Stimulated activated CD8-positive, alpha-beta memory T cell treated with anti-CD3 and anti-CD28 coated beads, Interleukin-7, amount 100 ng/mL, for 4 hours (primary cell): Measurements from ENCODE around the gene CLIC1.

Experiments used
- DNase-seq, 2 donors: peaks; one replicate each; pipeline ENCODE4 v3.0.0-alpha.2; 2020; ENCODE audit warnings: low read depth in 2 of 2

The CLIC1 gene

DNA sequence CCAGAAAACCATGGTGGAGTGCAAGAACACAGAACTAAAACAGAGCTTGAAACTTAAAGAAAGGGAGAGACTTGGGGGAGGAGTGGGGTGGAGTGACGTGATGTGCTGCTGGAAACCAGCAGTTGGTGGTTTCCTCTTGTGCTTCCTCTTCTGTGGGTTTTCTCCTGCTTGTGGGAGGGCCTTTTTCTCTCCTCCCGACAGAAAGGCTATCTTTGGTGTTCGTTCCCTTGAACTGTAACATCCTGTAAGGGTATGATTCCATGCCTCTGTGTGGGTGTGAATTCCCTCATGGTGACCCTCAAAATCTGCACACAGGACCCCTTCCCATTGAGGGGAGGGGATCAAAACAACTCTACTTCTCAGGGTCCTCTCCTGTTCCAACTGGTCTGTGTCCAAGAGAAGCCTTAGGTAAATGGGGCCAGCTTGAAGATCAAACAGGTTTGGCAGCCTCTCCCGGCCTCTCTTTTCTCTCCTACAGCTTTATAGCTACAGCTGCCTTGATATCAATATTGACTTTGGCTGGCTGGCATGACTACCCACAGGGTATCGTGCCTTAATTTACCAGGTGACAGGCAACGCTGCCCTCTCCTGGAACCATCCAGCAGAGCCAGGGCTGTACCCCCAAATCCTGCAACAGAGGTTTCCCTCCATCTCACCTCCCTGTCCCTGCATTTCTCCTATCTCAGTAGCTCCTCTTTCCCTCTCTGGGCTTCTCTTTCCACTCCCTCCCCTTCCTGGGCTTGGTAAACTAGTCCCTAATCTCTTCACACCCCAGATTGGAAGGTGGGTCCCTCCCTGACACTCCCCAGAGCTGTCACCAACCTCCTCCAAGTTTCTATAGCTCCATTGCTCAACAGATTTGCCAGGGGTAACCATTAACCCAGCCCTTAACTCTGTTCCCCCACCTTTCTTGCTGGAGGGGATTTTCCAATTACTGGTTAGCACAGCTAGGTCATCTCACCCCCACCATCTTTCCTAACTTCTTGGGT, 2.0 kb upstream of the CLIC1 start:
- peak; percentile 55 to 63 for DNase-seq

DNA sequence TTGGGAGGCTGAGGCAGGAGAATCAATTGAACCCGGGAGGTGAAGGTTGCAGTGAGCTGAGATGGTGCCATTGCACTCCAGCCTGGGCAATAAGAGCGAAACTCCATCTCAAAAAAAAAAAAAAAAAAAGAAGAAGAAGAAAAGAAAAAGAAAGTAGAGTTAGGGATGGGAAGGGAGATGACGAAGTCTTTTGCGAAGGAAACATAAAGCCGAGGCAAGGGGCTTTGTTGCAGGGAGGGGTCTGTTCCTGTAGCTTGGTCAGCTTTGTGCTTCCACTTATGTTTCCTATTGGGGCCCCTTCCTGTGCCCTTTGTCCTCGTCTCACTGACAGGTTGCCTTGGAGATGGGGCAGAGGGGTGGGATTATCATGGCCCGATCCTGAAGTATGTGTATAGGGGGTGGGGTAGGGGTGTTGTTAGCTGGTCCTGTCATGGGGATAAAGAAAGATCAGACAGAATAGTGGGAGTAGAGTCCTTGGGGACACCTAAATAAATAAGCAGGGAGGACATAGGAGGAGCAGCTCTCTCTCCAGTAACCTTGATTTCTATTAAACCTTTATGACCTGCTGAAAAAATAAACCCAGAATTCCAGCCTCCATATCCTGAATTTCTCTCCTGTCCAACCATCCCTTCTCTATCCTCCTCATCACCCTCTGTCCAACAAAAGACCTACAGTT, 1.1 kb upstream of the CLIC1 start:
- no peak for DNase-seq

DNA sequence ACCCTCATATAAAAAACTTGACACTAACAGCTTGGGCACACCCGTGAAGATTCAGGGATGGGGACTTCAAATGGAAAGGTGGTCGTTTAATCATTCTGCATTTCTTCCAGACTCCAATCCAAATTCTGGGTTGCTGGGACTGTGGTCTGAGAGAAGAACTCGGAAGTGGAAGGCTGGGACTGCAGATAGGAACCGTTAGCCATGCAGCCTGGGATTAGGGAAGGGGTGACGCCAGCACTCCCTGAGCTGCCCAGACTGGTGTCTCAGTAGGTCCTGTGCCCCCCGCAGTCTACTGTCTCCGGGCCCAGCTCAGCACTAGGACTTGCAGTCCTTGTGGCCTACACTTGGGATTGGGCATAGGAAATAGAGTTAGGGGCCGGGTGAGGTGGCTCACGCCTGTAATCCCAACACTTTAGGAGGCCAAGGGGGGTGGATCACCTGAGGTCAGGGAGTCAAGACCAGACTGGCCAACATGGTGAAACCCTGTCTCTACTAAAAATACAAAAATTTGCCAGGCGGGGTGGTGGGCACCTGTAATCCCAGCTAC, 511 bp upstream of the CLIC1 start:
- no peak for DNase-seq

DNA sequence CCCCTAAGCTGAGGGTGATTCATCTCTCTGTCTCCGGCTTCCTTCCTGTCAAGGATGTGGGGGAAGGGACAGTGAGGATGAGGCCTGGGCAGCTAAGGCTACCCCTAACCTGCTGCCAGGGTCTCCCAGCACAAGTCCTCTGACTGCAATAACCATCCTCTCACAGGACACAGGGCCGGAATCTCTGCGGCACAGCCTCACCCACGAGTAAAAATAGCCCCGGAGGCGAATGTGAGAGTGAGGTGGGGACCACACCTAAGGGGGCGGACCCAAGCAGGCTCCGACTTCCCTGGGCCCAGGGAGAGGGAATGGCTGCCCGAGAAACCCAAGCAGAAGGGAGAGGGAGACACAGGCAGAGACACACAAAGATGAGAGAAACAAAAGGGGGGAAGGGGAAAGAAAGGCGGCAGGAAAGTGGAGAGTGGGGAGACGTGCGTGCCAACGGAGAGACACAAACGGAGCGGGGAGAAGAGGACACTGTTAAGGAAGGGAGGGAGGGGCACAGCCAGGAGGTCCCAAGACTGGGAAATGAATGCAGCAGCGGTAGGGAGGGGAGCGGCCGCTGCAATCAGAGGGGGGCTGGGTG, 1.4 kb downstream of the CLIC1 start:
- peak; percentile 45 to 51 for DNase-seq

DNA sequence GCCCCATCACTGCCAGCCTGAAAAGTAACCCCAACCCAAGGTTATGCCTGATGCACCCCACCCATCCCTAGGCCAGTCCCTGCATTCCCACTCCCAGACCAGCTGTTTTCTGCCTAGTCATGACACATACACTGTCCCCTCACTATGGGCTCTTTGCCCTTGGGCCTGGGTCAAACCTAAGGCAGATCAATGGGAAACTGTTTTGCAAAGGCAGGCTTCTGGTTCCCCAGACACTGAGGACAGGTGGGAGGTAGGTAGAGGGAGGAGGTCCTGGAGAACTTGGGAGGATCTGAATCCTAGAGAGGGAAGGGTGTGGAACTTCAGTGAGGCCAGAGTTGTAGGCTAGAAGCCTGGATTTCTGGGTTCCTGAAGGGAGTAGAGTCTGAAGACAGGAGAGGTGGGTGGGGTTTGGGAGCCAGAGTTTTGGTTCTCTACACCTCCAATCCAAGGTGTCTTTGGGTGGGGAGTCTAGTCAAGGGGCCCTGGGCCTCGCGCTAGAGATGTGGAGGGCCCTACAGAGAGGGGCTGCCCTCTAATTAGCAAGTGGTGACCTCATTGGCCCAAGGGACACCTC, 2.0 kb downstream of the CLIC1 start:
- no peak for DNase-seq

DNA sequence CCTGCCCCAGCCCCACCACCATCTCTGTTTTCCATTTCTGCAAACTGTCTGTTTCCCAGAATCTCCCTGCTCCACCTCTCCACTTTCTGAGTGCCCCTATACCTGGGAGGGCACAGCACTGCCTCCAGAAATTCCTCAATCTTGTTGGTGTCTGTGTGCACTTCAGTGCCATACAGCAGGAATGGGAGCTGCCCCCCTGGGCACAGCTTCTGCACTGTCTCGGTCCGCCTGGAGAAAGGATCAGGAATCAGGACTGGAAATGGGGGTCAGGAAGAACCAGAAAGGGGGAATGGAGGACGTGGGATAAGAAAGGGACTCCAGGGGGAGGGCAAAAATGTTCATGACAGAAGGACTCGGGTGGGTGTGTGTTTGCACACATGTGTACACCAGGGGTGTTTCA, 2.6 kb downstream of the CLIC1 start:
- no peak for DNase-seq

DNA sequence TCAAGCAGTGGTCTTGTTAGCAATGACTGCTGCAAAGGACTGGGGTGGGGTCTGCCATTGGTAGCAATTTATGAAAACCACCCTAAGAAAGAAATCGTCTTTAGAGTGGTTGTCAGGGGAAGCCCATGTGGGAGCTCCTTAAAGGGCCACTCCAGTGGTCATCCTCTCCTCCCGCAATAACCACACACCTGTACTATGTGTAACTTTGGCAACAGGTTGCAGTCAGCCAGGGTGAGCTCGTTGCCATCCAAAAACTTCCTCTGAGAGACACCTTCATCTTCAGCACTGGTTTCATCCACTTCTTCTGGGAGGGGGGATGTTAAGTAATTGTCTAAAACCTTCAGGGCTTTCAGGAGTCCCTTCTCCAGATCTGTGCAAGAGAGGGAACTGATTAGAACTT, 4.3 kb downstream of the CLIC1 start:
- no peak for DNase-seq

DNA sequence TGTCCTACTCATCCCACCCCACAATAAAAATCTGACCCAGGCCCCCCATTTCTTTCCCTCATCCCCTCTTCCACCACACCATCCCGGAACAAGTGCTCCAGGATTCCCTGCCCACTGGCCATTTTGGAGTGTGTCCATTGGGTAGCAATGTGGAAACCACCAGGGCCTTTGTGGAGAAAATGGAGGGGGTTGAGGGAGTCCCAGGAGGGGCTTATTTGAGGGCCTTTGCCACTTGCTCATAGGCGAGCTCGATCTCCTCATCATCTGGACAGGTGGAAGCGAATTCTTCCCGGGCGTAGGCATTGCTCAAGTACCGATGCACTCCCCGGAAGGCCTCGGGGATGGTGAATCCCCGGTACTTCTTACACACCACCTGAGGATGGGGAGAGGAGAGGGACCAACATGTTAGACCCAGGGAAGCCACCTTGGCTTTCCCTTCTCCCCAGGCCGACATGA, 5.7 kb downstream of the CLIC1 start:
- DNase-seq, result no peak

DNA sequence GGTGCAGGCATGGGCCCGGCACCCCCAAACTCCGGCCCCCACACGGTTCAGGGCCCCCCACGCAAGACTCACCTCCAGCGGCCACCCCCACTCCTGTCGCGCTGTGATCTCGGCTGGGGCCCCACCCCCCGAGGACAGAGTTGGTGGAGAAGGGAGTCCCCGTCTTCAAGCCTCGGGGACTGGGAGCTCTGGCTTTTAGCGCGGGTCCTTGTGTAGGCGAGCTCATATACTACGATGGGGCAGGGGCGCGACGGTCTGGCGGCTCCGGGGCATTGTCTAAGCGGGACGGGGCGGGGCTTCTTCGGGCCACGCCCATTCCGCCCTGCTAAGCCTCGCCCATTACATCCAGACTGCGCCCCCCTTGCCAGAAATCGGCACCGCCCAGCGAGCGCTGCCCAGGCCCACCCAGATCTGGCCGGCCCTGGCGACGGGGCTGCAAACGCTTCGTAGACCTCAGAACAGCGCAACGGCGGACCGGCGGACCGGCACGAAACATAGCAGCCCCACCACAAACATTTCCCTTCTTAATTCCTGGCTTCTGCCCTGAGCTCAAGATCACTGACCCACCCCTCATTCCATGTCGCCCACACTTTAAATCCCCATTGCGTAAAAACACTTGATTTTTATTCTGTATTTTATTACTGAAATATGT, 6.2 kb downstream of the CLIC1 start:
- DNase-seq, result peak; percentile 39 to 61

DNA sequence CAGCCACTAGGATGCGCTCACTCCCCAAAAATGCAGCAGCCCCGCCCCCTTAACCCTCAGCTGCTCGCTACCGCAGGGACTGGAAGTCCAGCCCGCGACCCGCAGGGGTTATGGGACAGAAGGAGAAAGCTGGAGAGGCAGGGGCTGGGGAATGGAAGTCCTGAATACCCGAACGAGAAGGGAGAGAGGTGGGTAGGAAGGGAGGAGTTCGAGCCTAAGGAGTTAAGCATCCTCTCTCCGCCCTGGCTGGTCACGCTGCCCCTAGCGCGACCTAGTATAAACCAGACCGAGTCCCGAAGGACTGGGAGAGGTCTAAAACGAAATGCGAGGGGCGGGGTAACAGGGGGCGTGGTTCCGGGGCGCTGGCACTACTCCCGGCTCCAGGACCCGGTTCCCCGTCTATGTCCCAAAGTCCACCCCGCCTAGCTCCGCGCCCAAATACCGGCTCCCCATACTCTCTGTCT, 6.8 kb downstream of the CLIC1 start:
- peak; percentile 69 to 70 for DNase-seq

DNA sequence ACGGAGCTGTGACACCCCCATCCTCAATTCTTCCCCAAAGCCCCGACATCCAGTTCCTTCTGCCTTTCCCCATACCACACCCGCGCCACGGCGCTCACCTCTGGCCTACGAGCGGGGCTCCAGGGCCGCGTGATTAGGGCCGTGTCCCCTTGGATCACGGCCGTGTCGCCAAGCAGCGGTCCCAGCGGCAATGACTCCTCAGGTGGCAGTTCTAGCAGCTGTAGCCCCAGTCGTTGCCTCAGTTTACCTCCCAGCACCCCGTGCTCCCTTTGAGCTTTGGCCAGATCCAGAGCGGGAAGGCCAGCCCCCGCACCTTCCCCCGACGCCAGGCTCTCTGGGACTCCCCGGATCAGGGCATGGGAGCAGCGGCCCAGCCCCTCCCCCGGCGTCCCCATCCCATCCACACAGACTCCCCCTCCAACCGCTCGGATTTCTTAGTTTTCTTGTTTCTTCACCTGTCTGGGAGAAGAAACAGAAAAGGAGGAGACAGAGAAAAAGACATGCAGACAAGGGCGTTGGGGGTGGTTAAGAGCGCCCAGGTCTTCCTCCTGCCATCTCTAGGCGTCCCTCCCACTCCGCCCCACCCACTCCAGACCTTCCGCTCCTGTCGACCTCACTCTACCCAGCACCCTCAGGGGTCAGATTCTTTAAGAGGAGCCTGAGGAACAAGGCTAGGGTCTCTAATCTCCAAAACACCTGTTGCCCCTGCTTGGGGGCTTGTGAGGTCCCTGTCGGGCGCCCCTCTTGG, 7.4 kb downstream of the CLIC1 start, which contains the start of gene DDAH2:
Gene DDAH2, minus strand, starts transcription at position 533 of the 748 bp plus-strand sequence. Its CDS starts 138 bp downstream, at position 395.
- DNase-seq, result no peak

DNA sequence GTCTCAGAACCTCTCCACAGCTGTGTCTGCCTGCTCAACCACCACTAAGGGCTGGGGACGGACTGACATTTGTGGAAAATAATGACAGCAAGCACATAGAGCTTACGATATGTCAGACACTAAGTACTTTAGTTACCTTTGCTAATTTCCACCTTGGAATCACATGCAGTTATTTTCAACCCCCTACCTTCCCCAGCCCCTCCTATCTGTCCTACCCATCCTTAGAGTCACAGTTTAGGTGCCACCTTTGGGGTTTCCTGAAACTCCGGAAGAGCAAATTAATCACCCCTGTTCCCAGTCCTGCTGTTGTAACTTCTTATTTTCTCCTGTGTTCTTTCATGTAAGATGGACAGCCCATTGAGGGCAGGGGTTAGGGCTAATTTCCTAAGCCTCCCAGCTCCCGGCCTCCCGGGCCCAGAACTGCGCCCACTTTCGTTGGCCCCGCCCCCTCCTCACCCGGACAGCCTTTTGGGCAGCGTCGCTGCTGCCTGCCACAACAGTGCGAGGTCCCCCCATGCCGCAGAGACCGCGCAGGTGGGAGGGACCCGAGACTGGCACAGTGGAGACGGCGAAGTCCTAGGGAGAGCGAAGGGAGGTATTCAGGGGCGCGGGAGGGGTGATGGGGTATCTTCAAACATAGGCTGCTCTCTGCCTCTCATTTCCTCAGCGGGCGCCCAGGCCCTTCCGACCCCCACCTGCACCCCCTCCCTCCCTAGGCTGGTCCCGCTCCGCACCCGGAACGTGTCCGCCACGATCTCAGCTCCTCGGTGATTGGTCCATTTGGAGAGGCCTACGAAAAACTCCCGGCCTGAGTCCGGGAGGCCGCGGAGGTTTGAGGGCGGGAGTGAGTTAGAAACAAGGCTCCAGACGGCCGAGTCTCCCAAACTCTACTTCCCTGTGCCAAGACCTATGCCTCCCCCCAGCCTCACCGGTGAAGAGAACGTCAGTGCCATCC, 8.3 kb downstream of the CLIC1 start:
- no peak for DNase-seq

DNA sequence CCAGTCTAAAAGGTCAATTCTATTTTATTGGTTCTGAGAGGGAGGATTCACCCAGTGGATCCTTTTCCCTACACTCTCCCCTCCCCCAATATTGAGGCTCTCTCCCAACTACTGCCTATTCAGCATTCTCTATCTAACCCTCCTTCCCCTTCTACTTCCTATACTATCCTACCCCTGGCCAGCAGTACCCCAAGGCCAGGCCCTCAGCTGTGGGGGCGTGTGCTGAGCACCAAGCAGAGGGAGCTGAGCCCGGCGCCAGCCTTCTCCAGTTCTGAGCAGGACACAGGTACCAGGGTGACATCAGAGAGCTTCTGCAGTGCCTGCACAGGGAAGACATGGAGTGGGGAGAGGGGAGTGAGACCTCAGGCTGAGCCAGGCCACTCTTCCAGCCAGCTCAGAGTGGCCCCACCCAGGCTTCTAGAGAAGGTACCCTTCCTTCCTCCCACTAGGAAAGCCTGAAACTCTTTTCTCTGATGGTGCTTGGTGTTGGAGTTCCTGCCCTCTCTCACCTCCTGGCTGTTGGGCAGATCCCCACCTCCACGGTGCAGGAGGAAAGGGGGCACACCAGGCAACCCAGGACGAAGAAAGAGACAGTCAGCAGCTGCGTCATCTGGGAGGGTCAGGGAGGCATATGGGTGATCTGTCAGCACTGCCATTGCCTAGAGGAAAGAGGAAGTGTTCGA, 9.2 kb downstream of the CLIC1 start:
- no peak for DNase-seq

DNA sequence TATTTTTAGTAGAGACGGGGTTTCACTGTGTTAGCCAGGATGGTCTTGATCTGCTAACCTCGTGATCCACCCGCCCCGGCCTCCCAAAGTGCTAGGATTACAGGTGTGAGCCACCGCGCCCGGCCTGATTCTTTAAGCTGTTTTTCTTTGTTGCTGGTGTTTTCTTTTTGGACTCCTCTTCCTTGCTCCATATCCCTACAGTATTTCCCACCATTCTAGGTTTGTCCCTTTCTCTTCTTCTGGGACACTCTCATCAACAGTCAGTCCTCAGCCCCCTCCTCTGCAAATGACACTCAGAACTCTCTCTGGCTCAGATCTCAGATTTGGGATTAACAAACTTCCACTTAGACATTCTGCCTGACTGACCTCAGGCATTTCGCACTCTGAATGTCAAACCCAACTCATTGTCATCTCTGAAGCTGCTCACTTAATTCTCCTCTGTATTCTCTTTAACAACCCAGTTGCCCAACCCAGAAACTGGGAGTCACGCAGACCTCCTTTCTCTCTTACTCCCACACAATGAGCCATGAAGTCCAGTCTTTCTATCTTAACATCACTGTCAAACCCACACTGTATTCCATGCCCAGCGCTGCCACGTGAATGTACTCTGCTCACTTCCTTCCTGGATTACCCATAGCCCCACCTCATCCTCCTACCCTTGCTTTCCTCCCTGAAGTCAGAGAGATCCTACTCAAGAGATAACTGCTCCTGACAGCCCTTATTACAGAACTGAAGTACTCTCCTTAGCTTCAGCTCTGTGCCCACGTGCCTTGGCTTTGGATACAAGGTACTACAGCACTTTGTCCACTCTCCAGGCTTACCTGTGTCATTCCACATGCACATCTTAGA, 10.6 kb downstream of the CLIC1 start:
- no peak for DNase-seq

DNA sequence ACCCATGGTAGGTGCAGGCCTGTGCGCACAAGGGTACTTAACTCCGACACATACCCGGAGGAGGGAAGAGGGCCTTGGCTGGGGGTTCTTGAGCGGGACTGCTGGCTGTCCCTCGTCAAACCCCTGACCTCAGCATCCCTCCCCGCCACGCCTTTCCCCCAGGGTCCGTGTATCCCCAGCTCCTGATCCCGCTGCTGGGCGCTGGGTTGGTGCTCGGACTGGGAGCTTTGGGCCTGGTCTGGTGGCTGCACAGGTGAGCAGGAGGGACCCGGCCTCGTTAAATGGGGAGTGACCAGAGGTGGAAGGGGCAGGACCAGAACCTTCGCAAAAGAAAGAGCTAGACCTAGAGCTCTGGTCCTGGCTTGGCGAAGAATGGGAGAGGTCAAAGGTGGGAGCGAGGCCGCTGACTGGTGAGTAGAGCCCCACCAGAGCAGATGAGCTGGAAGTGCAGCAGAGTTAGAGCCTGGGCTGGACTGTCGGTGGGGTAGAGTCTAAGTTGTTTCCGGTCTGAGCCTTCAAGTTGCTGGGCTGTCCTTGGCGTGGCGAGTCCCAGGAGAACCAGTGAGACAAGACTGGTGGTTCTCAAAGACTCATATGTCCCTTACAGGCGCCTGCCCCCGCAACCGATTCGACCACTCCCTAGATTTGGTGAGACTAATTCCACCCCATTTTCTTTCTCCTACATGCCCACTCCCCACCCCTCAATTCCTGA, 12.2 kb downstream of the CLIC1 start:
- DNase-seq, result no peak

DNA sequence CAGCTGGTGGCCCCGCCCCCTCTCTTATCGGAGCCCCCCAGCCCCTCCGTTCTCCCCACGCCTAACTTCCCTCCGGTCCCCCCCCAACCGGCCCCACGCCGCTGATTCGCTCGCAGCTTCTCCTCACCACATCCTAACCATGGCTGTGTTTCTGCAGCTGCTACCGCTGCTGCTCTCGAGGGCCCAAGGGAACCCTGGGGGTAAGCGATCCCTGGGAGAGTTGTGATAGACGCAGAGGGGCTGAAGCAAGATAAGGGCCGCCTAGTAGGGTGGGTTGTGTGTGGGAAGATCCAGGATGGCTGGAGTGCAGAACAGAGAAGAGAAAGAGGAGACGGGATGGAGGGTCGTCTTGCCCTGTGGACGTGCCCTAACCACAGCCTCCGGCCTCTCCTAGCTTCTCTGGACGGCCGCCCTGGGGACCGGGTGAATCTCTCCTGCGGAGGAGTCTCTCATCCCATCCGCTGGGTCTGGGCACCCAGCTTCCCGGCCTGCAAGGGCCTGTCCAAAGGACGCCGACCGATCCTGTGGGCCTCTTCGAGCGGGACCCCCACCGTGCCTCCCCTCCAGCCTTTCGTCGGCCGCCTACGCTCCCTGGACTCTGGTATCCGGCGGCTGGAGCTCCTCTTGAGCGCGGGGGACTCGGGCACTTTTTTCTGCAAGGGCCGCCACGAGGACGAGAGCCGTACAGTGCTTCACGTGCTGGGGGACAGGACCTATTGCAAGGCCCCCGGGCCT, 12.9 kb downstream of the CLIC1 start, which contains the start of gene MPIG6B:
Gene MPIG6B, plus strand, starts transcription at position 129 of the 735 bp plus-strand sequence. Its CDS starts 11 bp downstream, at position 140.
- DNase-seq, result no peak
